Spleen (tissue), 11 donors: Measurements from ENCODE around the gene CSNK1G2. TPM values are rescaled to one million over a fixed set of nuclear protein-coding genes. Genes with fewer than 3 reads are reported as not detected.

Experiments used
- DNase-seq: peaks from one replicate; pipeline ENCODE4 v3.0.0-alpha.2; 2020
- H3K27ac ChIP-seq, 8 donors: fragments of 200-600 bp; sonication (generic) in 7 of 8; 1 replicate in 4 of 8; 2 replicates in 4 of 8; pipeline versions ENCODE4 v1.5.0 to v1.8.0; 2016 to 2021; ENCODE audit warnings: inconsistent platforms in 4 of 8, mild to moderate bottlenecking in 4 of 8, moderate library complexity in 1 of 8
- H3K27me3 ChIP-seq, 7 donors: fragments of 200-600 bp; sonication (generic) in 6 of 7; replicated peaks in 1 of 7; 1 replicate in 4 of 7; 2 replicates in 3 of 7; pipeline versions ENCODE4 v1.5.0 to v1.8.0; 2016 to 2021; ENCODE audit warnings: inconsistent platforms in 3 of 7, mild to moderate bottlenecking in 1 of 7
- H3K36me3 ChIP-seq, 6 donors: fragments of 200-600 bp; sonication (generic) in 5 of 6; 1 replicate in 4 of 6; 2 replicates in 2 of 6; pipeline versions ENCODE4 v1.5.0 to v1.8.0; 2016 to 2021; ENCODE audit warnings: inconsistent platforms in 2 of 6
- H3K4me1 ChIP-seq, 6 donors: fragments of 200-600 bp; sonication (generic) in 5 of 6; 1 replicate in 3 of 6; 2 replicates in 3 of 6; pipeline versions ENCODE4 v1.5.0 to v1.8.0; 2016 to 2021; ENCODE audit warnings: inconsistent platforms in 3 of 6
- H3K4me3 ChIP-seq, 8 donors: fragments of 200-600 bp; sonication (generic) in 7 of 8; 1 replicate in 4 of 8; 2 replicates in 4 of 8; pipeline versions ENCODE4 v1.5.0 to v1.8.0; 2016 to 2021; ENCODE audit warnings: inconsistent platforms in 4 of 8, mild to moderate bottlenecking in 4 of 8, moderate library complexity in 2 of 8
- H3K9me3 ChIP-seq, 8 donors: fragments of 200-600 bp; sonication (generic) in 7 of 8; 1 replicate in 4 of 8; 2 replicates in 4 of 8; pipeline versions ENCODE4 v1.5.0 to v1.8.0; 2016 to 2021; ENCODE audit warnings: inconsistent platforms in 4 of 8
- CTCF ChIP-seq, 11 experiments: fragments of 200-600 bp in 7 of 11; fragments of 450-650 bp in 4 of 11; sonication (generic) in 4 of 11; IDR thresholded peaks in 8 of 11; conservative IDR thresholded peaks in 3 of 11; 1 replicate in 7 of 11; 2 replicates in 4 of 11; pipeline versions ENCODE4 v1.4.0 to v1.8.0; 2016 to 2021; ENCODE audit warnings: antibody characterized with exemption in 11 of 11, inconsistent platforms in 4 of 11, mild to moderate bottlenecking in 1 of 11
- POLR2A ChIP-seq, 3 donors: fragments of 450-650 bp; IDR thresholded peaks; one replicate each; pipeline ENCODE4 v1.5.1; 2017; ENCODE audit warnings: antibody characterized with exemption in 3 of 3, mild to moderate bottlenecking in 1 of 3
- POLR2AphosphoS5 ChIP-seq, 3 donors: sonication (generic); formaldehyde crosslinking; IDR thresholded peaks; one replicate each; pipeline ENCODE4 v1.5.1; 2017; ENCODE audit warnings: antibody characterized with exemption in 3 of 3
- WGBS, 5 donors: extraction: QIAGEN DNeasy Blood & Tissue Kit in 3 of 5; methylation state at CpG; one replicate each; pipeline versions ENCODE4 v1.1.5 to v1.1.7; 2013 to 2018; 5-methylcytosine and 5-hydroxymethylcytosine counted together
- intact Hi-C: fragments of 100-400 bp; cut with DNase I; formaldehyde crosslinking; loops from one replicate; pipeline ENCODE4 v1.15.0; 2023; ENCODE audit warnings: low total_unique reads
- polyA plus RNA-seq, 3 donors: library from polyadenylated mRNA; stranded (reverse); fragments of 200-250 nt; gene quantifications; one replicate each; pipeline ENCODE4 v1.2.1, GENCODE V29; 2013
- total RNA-seq, 7 donors: library from RNA; depleted of rRNA in 3 of 7; stranded (reverse); fragments of >200 nt in 3 of 7; fragmentation: NEBNext Ultra II Directional in 4 of 7; extraction: Animal tissue kit (Norgen Biotek cat#: 25700) in 4 of 7; gene quantifications; one replicate each; pipeline versions ENCODE4 v1.1.0 to v1.2.1, GENCODE V29; 2016 to 2021
- donor health status: healthy with polysubstance abuse.
- donor health status: DM: no; HTN: no; CAD: no; lungs with moderate emphysema.
- donor health status: DM: no; HTN: no; CAD: no.
- donor health status: Bipolar disorder and iron deficiency.
- donor health status: healthy.
- donor health status: DM: no; HTN: no; CAD: no.
- donor health status: DM: yes; HTN: yes; CAD: no.

The CSNK1G2 gene
- total and polyA plus RNA-seq, 10 donors = 52.5 to 120 (median 93.8) TPM

DNA sequence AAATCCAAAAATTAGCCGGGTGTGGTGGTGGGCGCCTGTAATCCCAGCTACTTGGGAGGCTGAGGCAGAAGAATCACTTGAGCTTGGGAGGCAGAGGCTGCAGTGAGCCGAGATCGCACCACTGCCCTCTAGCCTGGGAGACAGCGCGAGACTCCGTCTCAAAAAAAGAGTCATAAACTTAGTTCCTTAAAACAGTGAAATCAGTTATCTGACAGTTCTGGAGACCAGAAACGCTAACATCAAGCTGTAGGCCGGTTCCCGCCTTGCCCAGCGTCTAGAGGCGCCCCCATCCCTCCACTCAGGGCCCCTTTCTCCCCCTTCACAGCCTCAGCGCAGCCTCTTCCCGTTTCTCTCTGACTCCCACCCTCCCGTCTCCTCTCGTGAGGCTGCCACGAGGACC lies 23.8 kb upstream of the CSNK1G2 start:
- intact Hi-C loops = no loop called here
- H3K36me3 ChIP-seq = peaks cover 0 to 98% (median 69%) of the 10 kb centered on the region in 6 donors

GRCh38 chr19:1917926-1918325 lies 23.0 kb upstream of the CSNK1G2 start:
- intact Hi-C loops = no loop called here
- no peaks in the 10 kb centered on the region for H3K9me3 ChIP-seq
- 92 to 99% (median 97%) methylated on average over 20 to 25 of the region's 25 CpGs for WGBS, 5 donors

More for the DNA sequence above, 23.8 kb upstream of the CSNK1G2 start:
- DNase-seq = no peak
- TF ChIP-seq CTCF (IDR thresholded peaks at IDR 0.05 in 8 of 11, conservative IDR thresholded peaks at IDR 0.05 in 3 of 11) = no peak
- TF ChIP-seq POLR2AphosphoS5 (IDR thresholded peaks at IDR 0.05) = no peak
- no peak for TF ChIP-seq POLR2A (IDR thresholded peaks at IDR 0.05)
- Histone ChIP-seq H3K27me3 (no peaks in the 10 kb centered on the region), H3K9me3 (no peaks in the 10 kb centered on the region), H3K4me3 (no peak overlapping the region), H3K4me1 (peaks cover 0 to 29% (median 5%) of the 10 kb centered on the region in 6 donors), H3K27ac (no peak overlapping the region)
- WGBS, 5 donors = 48 to 74% (median 68%) methylated on average over 17 of the region's 17 CpGs

GRCh38 chr19:1918975-1919374 lies 22.0 kb upstream of the CSNK1G2 start:
- H3K4me3 ChIP-seq = no peak overlapping the region
- H3K36me3 ChIP-seq = peaks cover 0 to 98% (median 63%) of the 10 kb centered on the region in 6 donors
- H3K27me3 ChIP-seq = no peaks in the 10 kb centered on the region
- 96 to 97% (median 96%) methylated on average over 28 of the region's 28 CpGs for WGBS, 5 donors
- peaks cover 0 to 28% (median 7%) of the 10 kb centered on the region in 6 donors for H3K4me1 ChIP-seq
- H3K9me3 ChIP-seq = no peaks in the 10 kb centered on the region
- H3K27ac ChIP-seq = no peak overlapping the region
- no peak for TF ChIP-seq POLR2A (IDR thresholded peaks at IDR 0.05)
- TF ChIP-seq POLR2AphosphoS5 (IDR thresholded peaks at IDR 0.05) = peak in 1 of 3 donors; percentile 50
- TF ChIP-seq CTCF (IDR thresholded peaks at IDR 0.05 in 8 of 11, conservative IDR thresholded peaks at IDR 0.05 in 3 of 11) = no peak
- intact Hi-C loops = no loop called here
- no peak for DNase-seq

More at GRCh38 chr19:1917926-1918325, 23.0 kb upstream of the CSNK1G2 start:
- TF ChIP-seq POLR2A (IDR thresholded peaks at IDR 0.05) (no peak), POLR2AphosphoS5 (IDR thresholded peaks at IDR 0.05) (peak in 1 of 3 donors; percentile 48), CTCF (IDR thresholded peaks at IDR 0.05 in 8 of 11, conservative IDR thresholded peaks at IDR 0.05 in 3 of 11) (no peak)
- no peak overlapping the region for H3K4me3 ChIP-seq
- H3K36me3 ChIP-seq = peaks cover 0 to 98% (median 66%) of the 10 kb centered on the region in 6 donors
- peaks cover 0 to 31% (median 6%) of the 10 kb centered on the region in 6 donors for H3K4me1 ChIP-seq
- H3K27me3 ChIP-seq = no peaks in the 10 kb centered on the region
- no peak for DNase-seq
- H3K27ac ChIP-seq = no peak overlapping the region

GRCh38 chr19:1920644-1921043 lies 20.3 kb upstream of the CSNK1G2 start:
- intact Hi-C loops = no loop called here
- DNase-seq = no peak
- WGBS, 5 donors = 94 to 98% (median 95%) methylated on average over 15 to 19 of the region's 19 CpGs

More at GRCh38 chr19:1920644-1921043, 20.3 kb upstream of the CSNK1G2 start:
- H3K27ac ChIP-seq = no peak overlapping the region
- no peak overlapping the region for H3K4me3 ChIP-seq
- H3K36me3 ChIP-seq = peaks cover 0 to 99% (median 63%) of the 10 kb centered on the region in 6 donors
- peaks cover 0 to 36% (median 5%) of the 10 kb centered on the region in 6 donors for H3K4me1 ChIP-seq
- H3K9me3 ChIP-seq = no peaks in the 10 kb centered on the region
- TF ChIP-seq POLR2AphosphoS5 (IDR thresholded peaks at IDR 0.05) = no peak
- TF ChIP-seq CTCF (IDR thresholded peaks at IDR 0.05 in 8 of 11, conservative IDR thresholded peaks at IDR 0.05 in 3 of 11) = no peak
- no peak for TF ChIP-seq POLR2A (IDR thresholded peaks at IDR 0.05)
- H3K27me3 ChIP-seq = no peaks in the 10 kb centered on the region
